ENCODE data around the gene GPR151.

DNA sequence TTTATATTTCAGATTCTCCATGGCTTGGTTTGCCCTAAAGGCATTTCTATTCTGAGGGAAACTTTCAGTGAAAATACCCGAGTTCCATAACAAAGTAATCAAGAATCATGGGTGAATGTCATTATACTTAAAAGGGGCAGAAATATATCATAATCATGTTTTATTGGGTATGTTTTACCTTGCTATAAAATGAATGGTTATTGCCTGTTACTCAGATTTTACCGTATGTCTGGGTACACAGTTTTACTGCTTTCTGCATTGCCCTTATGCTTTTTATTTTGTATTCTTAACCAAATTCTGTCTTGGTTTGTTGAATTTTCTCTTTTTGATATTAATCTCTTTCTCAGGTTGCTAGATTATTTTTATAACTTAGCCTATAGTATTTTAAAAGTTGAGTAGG, 2.5 kb downstream of the GPR151 start:
- TF ChIP-seq, protein P1, sequence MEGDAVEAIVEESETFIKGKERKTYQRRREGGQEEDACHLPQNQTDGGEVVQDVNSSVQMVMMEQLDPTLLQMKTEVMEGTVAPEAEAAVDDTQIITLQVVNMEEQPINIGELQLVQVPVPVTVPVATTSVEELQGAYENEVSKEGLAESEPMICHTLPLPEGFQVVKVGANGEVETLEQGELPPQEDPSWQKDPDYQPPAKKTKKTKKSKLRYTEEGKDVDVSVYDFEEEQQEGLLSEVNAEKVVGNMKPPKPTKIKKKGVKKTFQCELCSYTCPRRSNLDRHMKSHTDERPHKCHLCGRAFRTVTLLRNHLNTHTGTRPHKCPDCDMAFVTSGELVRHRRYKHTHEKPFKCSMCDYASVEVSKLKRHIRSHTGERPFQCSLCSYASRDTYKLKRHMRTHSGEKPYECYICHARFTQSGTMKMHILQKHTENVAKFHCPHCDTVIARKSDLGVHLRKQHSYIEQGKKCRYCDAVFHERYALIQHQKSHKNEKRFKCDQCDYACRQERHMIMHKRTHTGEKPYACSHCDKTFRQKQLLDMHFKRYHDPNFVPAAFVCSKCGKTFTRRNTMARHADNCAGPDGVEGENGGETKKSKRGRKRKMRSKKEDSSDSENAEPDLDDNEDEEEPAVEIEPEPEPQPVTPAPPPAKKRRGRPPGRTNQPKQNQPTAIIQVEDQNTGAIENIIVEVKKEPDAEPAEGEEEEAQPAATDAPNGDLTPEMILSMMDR (IDR thresholded peaks at IDR 0.05; ENCODE audit: poor library complexity): no peak
- TF ChIP-seq EZH2 (IDR thresholded peaks at IDR 0.05; ENCODE audit: borderline replicate concordance): no peak

All from hepatocyte (in vitro differentiated cells).